Measurements from ENCODE around the gene KLHL6. TPM values are rescaled to one million over a fixed set of nuclear protein-coding genes. Genes with fewer than 3 reads are reported as not detected.
A peak's percentile ranks its signal among the peaks of the same experiment; 100 is the strongest.

KLHL6 gene, protein sequence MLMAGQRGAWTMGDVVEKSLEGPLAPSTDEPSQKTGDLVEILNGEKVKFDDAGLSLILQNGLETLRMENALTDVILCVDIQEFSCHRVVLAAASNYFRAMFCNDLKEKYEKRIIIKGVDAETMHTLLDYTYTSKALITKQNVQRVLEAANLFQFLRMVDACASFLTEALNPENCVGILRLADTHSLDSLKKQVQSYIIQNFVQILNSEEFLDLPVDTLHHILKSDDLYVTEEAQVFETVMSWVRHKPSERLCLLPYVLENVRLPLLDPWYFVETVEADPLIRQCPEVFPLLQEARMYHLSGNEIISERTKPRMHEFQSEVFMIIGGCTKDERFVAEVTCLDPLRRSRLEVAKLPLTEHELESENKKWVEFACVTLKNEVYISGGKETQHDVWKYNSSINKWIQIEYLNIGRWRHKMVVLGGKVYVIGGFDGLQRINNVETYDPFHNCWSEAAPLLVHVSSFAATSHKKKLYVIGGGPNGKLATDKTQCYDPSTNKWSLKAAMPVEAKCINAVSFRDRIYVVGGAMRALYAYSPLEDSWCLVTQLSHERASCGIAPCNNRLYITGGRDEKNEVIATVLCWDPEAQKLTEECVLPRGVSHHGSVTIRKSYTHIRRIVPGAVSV
- total RNA-seq: 1 to 10 TPM; 1.6 to 3.8 TPM
- polyA plus RNA-seq: under 1 TPM; 0.42 to 0.44 TPM

GRCh38 chr3:183555541-183556081 lies at the start of gene KLHL6:
Gene KLHL6 (minus strand): TSS chr3:183555706. CDS start chr3:183555653, 53 bp downstream.
- Histone ChIP-seq H3K9ac (ENCODE audit: low read depth in 1 of 2, low read length in 2 of 2) (peak within 1 kb of the TSS; percentile 4 to 66), H3K9me3 (ENCODE audit: control insufficient read depth in 4 of 4, low read length in 3 of 4) (no peaks in the 10 kb centered on the region), H3K4me3 (ENCODE audit: low read depth in 1 of 3, low read length in 3 of 3) (no peak within 1 kb of the TSS), H3K4me1 (ENCODE audit: control insufficient read depth in 4 of 4, insufficient read depth in 4 of 4, low read length in 3 of 4) (peaks cover 0 to 16% (median 3%) of the 10 kb centered on the region in 4 donors), H3K27ac (ENCODE audit: low read depth in 1 of 2, low read length in 2 of 2) (peak within 1 kb of the TSS; percentile 39 to 64), H3K27me3 (ENCODE audit: control insufficient read depth in 4 of 4, insufficient read depth in 4 of 4, low read length in 3 of 4) (no peaks in the 10 kb centered on the region), H3K36me3 (ENCODE audit: control insufficient read depth in 4 of 4, insufficient read depth in 3 of 4, low read depth in 1 of 4, low read length in 3 of 4) (no peaks in the 10 kb centered on the region)
- 57% methylated on average over 9 of the region's 9 CpGs for WGBS
- TF ChIP-seq MAX (IDR thresholded peaks at IDR 0.05) (no peak), NR2F2 (IDR thresholded peaks at IDR 0.05) (peak; percentile 60), SP1 (IDR thresholded peaks at IDR 0.05) (peak; percentile 42), FOXA1 (IDR thresholded peaks at IDR 0.05) (no peak), JUND (IDR thresholded peaks at IDR 0.05) (no peak), HNF4G (IDR thresholded peaks at IDR 0.05) (no peak), GABPA (IDR thresholded peaks at IDR 0.05 in 1 of 2, conservative IDR thresholded peaks at IDR 0.05 in 1 of 2) (peak; percentile 23 to 38), TAF1 (conservative IDR thresholded peaks at IDR 0.05) (peak; percentile 28), EGR1 (IDR thresholded peaks at IDR 0.05; ENCODE audit: low read depth in 2 of 2) (no peak), HNF4A (conservative IDR thresholded peaks at IDR 0.05) (no peak), FOXA2 (IDR thresholded peaks at IDR 0.05) (no peak), YY1 (IDR thresholded peaks at IDR 0.05) (peak; percentile 44), RXRA (IDR thresholded peaks at IDR 0.05) (no peak), RAD21 (IDR thresholded peaks at IDR 0.05) (peak; percentile 7 to 33), ATF3 (IDR thresholded peaks at IDR 0.05) (no peak), CTCF (IDR thresholded peaks at IDR 0.05; ENCODE audit: low read depth, low read length, missing input control) (no peak)
- TF ChIP-seq, protein P1, sequence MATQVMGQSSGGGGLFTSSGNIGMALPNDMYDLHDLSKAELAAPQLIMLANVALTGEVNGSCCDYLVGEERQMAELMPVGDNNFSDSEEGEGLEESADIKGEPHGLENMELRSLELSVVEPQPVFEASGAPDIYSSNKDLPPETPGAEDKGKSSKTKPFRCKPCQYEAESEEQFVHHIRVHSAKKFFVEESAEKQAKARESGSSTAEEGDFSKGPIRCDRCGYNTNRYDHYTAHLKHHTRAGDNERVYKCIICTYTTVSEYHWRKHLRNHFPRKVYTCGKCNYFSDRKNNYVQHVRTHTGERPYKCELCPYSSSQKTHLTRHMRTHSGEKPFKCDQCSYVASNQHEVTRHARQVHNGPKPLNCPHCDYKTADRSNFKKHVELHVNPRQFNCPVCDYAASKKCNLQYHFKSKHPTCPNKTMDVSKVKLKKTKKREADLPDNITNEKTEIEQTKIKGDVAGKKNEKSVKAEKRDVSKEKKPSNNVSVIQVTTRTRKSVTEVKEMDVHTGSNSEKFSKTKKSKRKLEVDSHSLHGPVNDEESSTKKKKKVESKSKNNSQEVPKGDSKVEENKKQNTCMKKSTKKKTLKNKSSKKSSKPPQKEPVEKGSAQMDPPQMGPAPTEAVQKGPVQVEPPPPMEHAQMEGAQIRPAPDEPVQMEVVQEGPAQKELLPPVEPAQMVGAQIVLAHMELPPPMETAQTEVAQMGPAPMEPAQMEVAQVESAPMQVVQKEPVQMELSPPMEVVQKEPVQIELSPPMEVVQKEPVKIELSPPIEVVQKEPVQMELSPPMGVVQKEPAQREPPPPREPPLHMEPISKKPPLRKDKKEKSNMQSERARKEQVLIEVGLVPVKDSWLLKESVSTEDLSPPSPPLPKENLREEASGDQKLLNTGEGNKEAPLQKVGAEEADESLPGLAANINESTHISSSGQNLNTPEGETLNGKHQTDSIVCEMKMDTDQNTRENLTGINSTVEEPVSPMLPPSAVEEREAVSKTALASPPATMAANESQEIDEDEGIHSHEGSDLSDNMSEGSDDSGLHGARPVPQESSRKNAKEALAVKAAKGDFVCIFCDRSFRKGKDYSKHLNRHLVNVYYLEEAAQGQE (IDR thresholded peaks at IDR 0.05): no peak
- TF ChIP-seq, protein P2, sequence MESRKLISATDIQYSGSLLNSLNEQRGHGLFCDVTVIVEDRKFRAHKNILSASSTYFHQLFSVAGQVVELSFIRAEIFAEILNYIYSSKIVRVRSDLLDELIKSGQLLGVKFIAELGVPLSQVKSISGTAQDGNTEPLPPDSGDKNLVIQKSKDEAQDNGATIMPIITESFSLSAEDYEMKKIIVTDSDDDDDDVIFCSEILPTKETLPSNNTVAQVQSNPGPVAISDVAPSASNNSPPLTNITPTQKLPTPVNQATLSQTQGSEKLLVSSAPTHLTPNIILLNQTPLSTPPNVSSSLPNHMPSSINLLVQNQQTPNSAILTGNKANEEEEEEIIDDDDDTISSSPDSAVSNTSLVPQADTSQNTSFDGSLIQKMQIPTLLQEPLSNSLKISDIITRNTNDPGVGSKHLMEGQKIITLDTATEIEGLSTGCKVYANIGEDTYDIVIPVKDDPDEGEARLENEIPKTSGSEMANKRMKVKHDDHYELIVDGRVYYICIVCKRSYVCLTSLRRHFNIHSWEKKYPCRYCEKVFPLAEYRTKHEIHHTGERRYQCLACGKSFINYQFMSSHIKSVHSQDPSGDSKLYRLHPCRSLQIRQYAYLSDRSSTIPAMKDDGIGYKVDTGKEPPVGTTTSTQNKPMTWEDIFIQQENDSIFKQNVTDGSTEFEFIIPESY (IDR thresholded peaks at IDR 0.05): no peak
- no peak for DNase-seq (ENCODE audit: low spot score)

Data from liver (tissue), 9 donors.